GM18502 (cell line): ENCODE results near the gene SLC38A11.

Experiments used
- ATAC-seq: cut with Tn5 transposase; IDR thresholded peaks from one replicate; pipeline ENCODE4 v1.9.1; 2021; ENCODE audit warnings: mild to moderate bottlenecking; ENCODE audit not compliant: unreplicated experiment, poor library complexity

Gene SLC38A11

GRCh38 chr2:164849506-164849905 lies 105.8 kb downstream of the SLC38A11 start:
- ATAC-seq: no peak

- no peak for ATAC-seq
Observed at GRCh38 chr2:164847981-164848741, 107.2 kb downstream of the SLC38A11 start.

GRCh38 chr2:164847291-164847690 lies 108.0 kb downstream of the SLC38A11 start:
- ATAC-seq: no peak

GRCh38 chr2:164846276-164846675 lies 109.0 kb downstream of the SLC38A11 start:
- ATAC-seq: no peak
